Measurements from ENCODE around the gene AMZ2. TPM values are rescaled to one million over a fixed set of nuclear protein-coding genes. Genes with fewer than 3 reads are reported as not detected.
"Not testable (repeated sequence)": the region's sequence is repeated elsewhere in the genome, so short reads cannot be mapped to it uniquely, and the experiment has no call there.

AMZ2 gene
- total and polyA plus RNA-seq, 2 of the 8 experiments (the other 6 are each of a cell fraction or from before 2014, with no cell fraction given), result 49.5 to 71.0 TPM

DNA sequence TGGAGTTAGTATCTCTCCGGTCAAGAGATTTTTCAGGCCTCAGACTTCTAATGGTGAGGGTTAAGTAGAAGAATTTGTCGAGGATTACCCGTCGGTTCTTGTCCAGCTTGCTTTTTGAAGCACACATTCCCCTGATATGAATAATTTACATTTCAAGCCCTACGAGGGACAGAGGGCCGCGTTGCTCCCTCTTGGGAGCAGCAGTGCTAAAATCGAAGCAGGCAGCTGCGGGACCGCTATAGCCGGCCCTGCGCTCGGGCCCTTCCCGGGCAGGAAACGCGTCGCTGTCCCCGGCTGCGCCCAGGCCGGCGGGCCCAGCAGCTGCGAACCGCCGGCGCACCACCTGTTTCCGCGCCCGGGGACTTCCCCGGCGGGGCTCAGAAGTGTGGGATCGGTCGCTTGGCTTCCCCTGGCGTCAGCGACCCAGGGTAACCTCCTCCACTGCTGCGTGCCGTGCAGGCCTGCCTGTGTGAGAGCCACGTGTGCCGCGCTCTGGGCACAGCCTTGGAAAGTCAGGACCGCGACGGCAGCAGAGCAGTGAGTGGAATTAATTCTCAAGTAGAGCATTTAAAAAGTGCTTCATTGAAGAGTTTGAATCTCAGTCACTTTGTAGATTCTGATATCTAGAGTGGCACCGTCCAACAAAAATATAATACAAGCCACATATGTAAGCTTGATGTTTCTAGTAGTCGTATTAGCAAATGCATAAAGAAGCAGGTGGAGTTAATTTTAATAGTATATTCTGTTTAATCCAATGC, 11.2 kb downstream of the AMZ2 start:
- H3K18ac ChIP-seq (ENCODE audit: extremely low read depth, low read length); DNase-seq (ENCODE audit: low read depth in 1 of 2, low spot score in 2 of 2); H3K79me2 ChIP-seq (ENCODE audit: control insufficient read depth in 1 of 2, insufficient read depth in 2 of 2, low read length in 2 of 2); H3K14ac ChIP-seq (ENCODE audit: insufficient read length); H4K8ac ChIP-seq (ENCODE audit: extremely low read depth, insufficient read depth, low read length); H4K5ac ChIP-seq (ENCODE audit: insufficient read length, low read depth, low read length); H2BK120ac ChIP-seq (replicated peaks; ENCODE audit: low read depth, low read length); FAIRE-seq; H2BK5ac ChIP-seq (ENCODE audit: low read depth, low read length); H3K27ac ChIP-seq (ENCODE audit: low read depth, low read length); POLR2A ChIA-PET (ENCODE audit: partially characterized antibody); H3K4me1 ChIP-seq (replicated peaks in 1 of 4; ENCODE audit: control insufficient read depth in 3 of 4, insufficient read depth in 4 of 4, low read length in 3 of 4); H3K56ac ChIP-seq (replicated peaks; ENCODE audit: insufficient read length, low read depth, low read length); H3K23me2 ChIP-seq (ENCODE audit: low read depth, low read length); H2BK15ac ChIP-seq (ENCODE audit: low read length); H3K27me3 ChIP-seq (replicated peaks in 1 of 4; ENCODE audit: control insufficient read depth in 3 of 4, extremely low read depth in 1 of 4, insufficient read depth in 3 of 4, low read length in 3 of 4); H2AK5ac ChIP-seq (ENCODE audit: low read depth, low read length); H4K20me1 ChIP-seq (replicated peaks in 1 of 2; ENCODE audit: control insufficient read depth in 1 of 2, insufficient read depth in 2 of 2, low read length in 2 of 2); H3K23ac ChIP-seq (ENCODE audit: insufficient read length); H2BK20ac ChIP-seq (ENCODE audit: low read length); H2BK12ac ChIP-seq (ENCODE audit: low read depth, low read length); H4K91ac ChIP-seq (replicated peaks; ENCODE audit: insufficient read length, low read length); H3K9ac ChIP-seq (replicated peaks in 1 of 4; ENCODE audit: extremely low read depth in 1 of 4, low read depth in 3 of 4, low read length in 3 of 4); H3K79me1 ChIP-seq (ENCODE audit: low read depth, low read length); H3K9me3 ChIP-seq (ENCODE audit: insufficient read depth in 2 of 2, low read depth in 1 of 2, low read length in 1 of 2); H3K4ac ChIP-seq (replicated peaks; ENCODE audit: insufficient read length, low read depth, low read length): not testable (repeated sequence)
- 16% methylated on average over 31 of the region's 44 CpGs; no CpG with 5 or more reads in 1 of the 2 experiments for WGBS, 2 experiments (ENCODE audit: extremely low coverage in 1 of 2, insufficient coverage in 1 of 2, insufficient read length in 1 of 2, insufficient replicate concordance in 2 of 2, low coverage in 1 of 2, low lambda C conversion rate in 2 of 2, missing lambda C conversion rate in 1 of 2)
- peak overlapping the region; percentile 8 to 50 (median 10); a peak in 4 of 8 replicates for H3K4me3 ChIP-seq (ENCODE audit: extremely low read depth in 1 of 4, insufficient read depth in 2 of 4, low read depth in 3 of 4, low read length in 4 of 4)
- peaks cover 0 to 21% (median 1%) of the 10 kb centered on the region in 4 experiments; a peak in 3 of 8 replicates for H3K36me3 ChIP-seq (ENCODE audit: control insufficient read depth in 2 of 4, insufficient read depth in 4 of 4, low read length in 3 of 4)
- H2AFZ ChIP-seq (ENCODE audit: low read length), result peak overlapping the region; percentile 90
- CTCF ChIA-PET (ENCODE audit: partially characterized antibody), result interaction anchor here (0.7 to 9.2 kb wide), 6 partner anchors 57 to 1316 kb away, joined by 3 to 98 read pairs (median 4); no protein-coding TSS in a partner anchor
- peak overlapping the region; percentile 57 to 60; a peak in 3 of 4 replicates for H3K4me2 ChIP-seq (ENCODE audit: insufficient read depth in 1 of 2, low read depth in 2 of 2, low read length in 2 of 2)

All from H1 (cell line).